ENCODE measurements around the gene PRMT1.

PRMT1 gene

DNA sequence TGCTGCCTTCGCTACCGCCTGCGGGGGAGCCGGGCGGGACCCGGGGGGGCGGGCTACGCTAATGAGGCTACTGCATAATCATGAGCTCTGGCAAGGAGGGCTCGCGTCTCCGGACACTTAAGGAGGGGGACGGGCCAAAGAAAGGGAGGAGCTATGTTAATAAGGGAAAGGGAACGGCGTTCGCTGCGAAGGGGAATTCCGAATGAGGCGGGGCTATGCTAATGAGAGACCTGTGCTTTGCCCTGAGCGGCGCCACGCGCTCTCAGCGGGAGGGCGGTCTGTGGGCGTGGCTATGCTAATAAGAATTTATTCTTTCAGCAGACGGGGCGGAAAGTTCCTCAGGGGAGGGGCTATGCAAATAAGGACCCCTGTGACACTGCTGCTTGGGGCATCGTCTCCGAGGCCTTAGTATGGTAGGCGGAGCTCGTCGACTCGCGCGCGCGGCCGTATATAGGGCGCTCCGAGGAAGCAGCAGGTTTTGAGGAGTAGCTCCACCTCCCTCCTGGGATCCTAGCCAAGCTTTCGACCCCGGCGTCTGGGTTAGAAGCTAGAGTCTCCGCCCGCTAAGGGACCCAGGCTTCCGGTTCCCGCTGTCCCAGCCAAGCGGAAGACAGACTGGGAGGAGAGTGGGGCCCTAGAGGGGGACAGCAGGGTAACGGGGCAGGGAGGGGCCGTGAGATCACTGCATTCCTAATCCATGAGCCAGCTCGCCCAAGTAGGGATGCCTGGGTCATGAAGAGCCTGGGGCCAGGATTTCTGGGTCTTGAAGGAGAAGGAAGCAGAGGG lies 36.8 kb upstream of the PRMT1 start, which contains the start of gene RRAS:
RRAS (minus strand) TSS at position 31 of the 786 bp plus-strand sequence. CDS start 45 bp downstream, outside the sequence.
- Histone ChIP-seq H3K4ac (ENCODE audit: low read depth, low read length) (peak within 1 kb of the TSS; percentile 92), H3K27ac (ENCODE audit: low read depth, low read length) (peak within 1 kb of the TSS; percentile 97), H3K4me1 (ENCODE audit: control insufficient read depth, low read depth, low read length) (peaks cover 2% of the 10 kb centered on the region), H2BK15ac (replicated peaks; ENCODE audit: low read depth) (no peak within 1 kb of the TSS), H2BK5ac (ENCODE audit: low read length) (peak within 1 kb of the TSS; percentile 82), H2BK120ac (ENCODE audit: low read depth, low read length) (peak within 1 kb of the TSS; percentile 62), H3K9ac (ENCODE audit: low read length) (peak within 1 kb of the TSS; percentile 84), H3K4me2 (ENCODE audit: low read length) (peak within 1 kb of the TSS; percentile 80), H4K5ac (ENCODE audit: low read length) (peak within 1 kb of the TSS; percentile 86), H3K18ac (ENCODE audit: low read length) (peak within 1 kb of the TSS; percentile 88), H3K4me3 (ENCODE audit: low read length) (peak within 1 kb of the TSS; percentile 31), H3K27me3 (ENCODE audit: insufficient read depth, low read length, poor library complexity) (no peaks in the 10 kb centered on the region), H3K36me3 (ENCODE audit: control insufficient read depth, insufficient read depth, low read length) (no peaks in the 10 kb centered on the region), H4K8ac (ENCODE audit: low read depth, low read length) (peak within 1 kb of the TSS; percentile 8), H3K56ac (ENCODE audit: low read length) (peak within 1 kb of the TSS; percentile 95), H3K23ac (ENCODE audit: low read length) (no peak within 1 kb of the TSS), H3K79me1 (ENCODE audit: low read length) (peaks cover 19% of the 10 kb centered on the region), H3K79me2 (ENCODE audit: control insufficient read depth, insufficient read depth, low read length) (peaks cover 29% of the 10 kb centered on the region), H2AK5ac (ENCODE audit: low read length) (peak within 1 kb of the TSS; percentile 59)
- DNase-seq = peak; percentile 100
- no CpG with 5 or more reads among the region's 51 CpGs for WGBS (ENCODE audit: extremely low coverage, insufficient coverage, low lambda C conversion rate)

DNA sequence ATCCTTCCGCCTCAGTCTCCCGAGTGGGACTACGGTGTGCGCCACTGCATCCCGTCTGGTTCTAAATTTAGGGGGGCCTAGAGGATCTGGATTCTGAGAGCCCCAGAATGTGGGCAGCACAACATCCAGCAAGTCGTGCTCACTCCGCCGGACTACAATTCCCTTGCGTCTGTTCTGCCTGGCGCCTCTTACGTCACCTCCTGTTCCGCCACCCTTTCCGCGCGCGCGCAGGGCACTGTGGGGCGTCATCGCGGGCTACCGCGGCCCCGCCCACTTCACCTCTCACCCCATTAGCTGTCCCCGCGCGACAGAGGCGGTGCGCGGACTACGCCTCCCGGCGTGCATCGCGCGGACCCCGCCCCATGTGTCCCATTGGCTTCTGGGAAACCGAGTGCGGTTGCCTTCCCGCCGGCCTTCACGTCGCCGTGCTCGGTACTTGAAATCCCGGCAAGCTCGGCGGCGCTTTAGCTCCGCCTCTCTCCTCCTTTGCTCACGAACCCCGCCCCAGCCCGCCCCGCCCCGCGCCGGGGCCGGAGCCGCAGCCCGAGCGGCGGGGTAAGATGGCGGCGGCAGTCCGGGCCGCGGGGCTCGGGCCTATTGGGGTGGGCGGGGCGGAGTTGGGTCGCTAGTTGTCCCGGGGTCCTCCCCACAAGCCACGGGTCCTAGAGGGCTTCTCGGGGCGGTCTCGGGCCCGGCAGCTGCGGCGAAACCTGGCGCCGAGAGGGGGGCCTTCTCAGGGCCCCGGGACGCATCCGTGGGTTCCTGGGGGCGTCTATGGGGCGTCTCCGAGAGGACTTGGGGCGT lies 35.2 kb upstream of the PRMT1 start, which contains the start of gene SCAF1:
SCAF1 (plus strand) TSS at position 522 of the 804 bp plus-strand sequence. CDS start 2,818 bp downstream, outside the sequence.
- Histone ChIP-seq H3K79me2 (ENCODE audit: control insufficient read depth, insufficient read depth, low read length) (peaks cover 31% of the 10 kb centered on the region), H3K23ac (ENCODE audit: low read length) (peak within 1 kb of the TSS; percentile 90), H2BK15ac (replicated peaks; ENCODE audit: low read depth) (no peak within 1 kb of the TSS), H4K5ac (ENCODE audit: low read length) (peak within 1 kb of the TSS; percentile 86), H2BK5ac (ENCODE audit: low read length) (peak within 1 kb of the TSS; percentile 85), H3K27ac (ENCODE audit: low read depth, low read length) (peak within 1 kb of the TSS; percentile 97), H3K4me2 (ENCODE audit: low read length) (peak within 1 kb of the TSS; percentile 80), H3K4me3 (ENCODE audit: low read length) (peak within 1 kb of the TSS; percentile 100), H4K8ac (ENCODE audit: low read depth, low read length) (peak within 1 kb of the TSS; percentile 91), H3K79me1 (ENCODE audit: low read length) (peaks cover 23% of the 10 kb centered on the region), H3K4ac (ENCODE audit: low read depth, low read length) (peak within 1 kb of the TSS; percentile 96), H3K27me3 (ENCODE audit: insufficient read depth, low read length, poor library complexity) (no peaks in the 10 kb centered on the region), H3K4me1 (ENCODE audit: control insufficient read depth, low read depth, low read length) (peaks cover 2% of the 10 kb centered on the region), H2AK5ac (ENCODE audit: low read length) (peak within 1 kb of the TSS; percentile 99), H3K18ac (ENCODE audit: low read length) (peak within 1 kb of the TSS; percentile 98), H2BK120ac (ENCODE audit: low read depth, low read length) (peak within 1 kb of the TSS; percentile 62), H3K56ac (ENCODE audit: low read length) (peak within 1 kb of the TSS; percentile 100), H3K36me3 (ENCODE audit: control insufficient read depth, insufficient read depth, low read length) (peaks cover 6% of the 10 kb centered on the region), H3K9ac (ENCODE audit: low read length) (peak within 1 kb of the TSS; percentile 100)
- peak; percentile 100 for DNase-seq
- WGBS (ENCODE audit: extremely low coverage, insufficient coverage, low lambda C conversion rate) = no CpG with 5 or more reads among the region's 87 CpGs

DNA sequence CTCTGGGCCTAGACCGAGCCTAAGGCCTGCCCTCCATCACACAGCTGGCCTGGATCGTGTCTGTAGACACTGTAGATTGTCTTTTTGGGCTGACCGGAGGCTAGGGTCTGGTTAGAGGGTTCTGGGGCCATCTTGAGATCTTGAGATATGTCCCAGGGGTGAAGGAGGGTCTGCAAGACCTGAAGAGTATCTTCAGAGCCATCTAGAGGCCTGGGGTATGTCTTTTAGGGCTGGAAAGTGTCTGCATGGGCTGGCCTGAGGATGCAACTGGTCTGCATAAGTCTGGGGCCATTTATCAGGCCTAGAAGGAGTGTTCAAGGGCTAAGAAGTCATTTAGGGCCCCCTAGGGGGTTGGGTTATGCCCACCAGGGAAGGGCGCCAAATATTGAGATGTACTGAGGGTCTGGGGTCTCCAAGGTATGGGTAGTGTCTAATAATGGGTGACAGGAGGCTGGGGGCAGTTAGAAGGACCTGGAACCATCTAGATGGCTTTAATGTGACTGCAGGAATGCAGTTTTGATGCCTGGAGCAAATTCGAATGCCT lies 34.5 kb upstream of the PRMT1 start:
- Histone ChIP-seq H3K4me3 (ENCODE audit: low read length) (peak overlapping the region; percentile 100), H3K9ac (ENCODE audit: low read length) (peak overlapping the region; percentile 100), H3K23ac (ENCODE audit: low read length) (peak overlapping the region; percentile 90), H2BK120ac (ENCODE audit: low read depth, low read length) (no peak overlapping the region), H4K5ac (ENCODE audit: low read length) (no peak overlapping the region), H2BK5ac (ENCODE audit: low read length) (peak overlapping the region; percentile 85), H3K4ac (ENCODE audit: low read depth, low read length) (peak overlapping the region; percentile 96), H3K4me2 (ENCODE audit: low read length) (peak overlapping the region; percentile 78), H3K56ac (ENCODE audit: low read length) (peak overlapping the region; percentile 100), H2AK5ac (ENCODE audit: low read length) (peak overlapping the region; percentile 99), H3K27ac (ENCODE audit: low read depth, low read length) (peak overlapping the region; percentile 84), H3K27me3 (ENCODE audit: insufficient read depth, low read length, poor library complexity) (no peaks in the 10 kb centered on the region), H3K4me1 (ENCODE audit: control insufficient read depth, low read depth, low read length) (peaks cover 2% of the 10 kb centered on the region), H2BK15ac (replicated peaks; ENCODE audit: low read depth) (no peak overlapping the region), H3K18ac (ENCODE audit: low read length) (peak overlapping the region; percentile 98), H3K79me1 (ENCODE audit: low read length) (peaks cover 27% of the 10 kb centered on the region), H3K36me3 (ENCODE audit: control insufficient read depth, insufficient read depth, low read length) (peaks cover 9% of the 10 kb centered on the region), H4K8ac (ENCODE audit: low read depth, low read length) (peak overlapping the region; percentile 91), H3K79me2 (ENCODE audit: control insufficient read depth, insufficient read depth, low read length) (peaks cover 31% of the 10 kb centered on the region)
- no CpG with 5 or more reads among the region's 5 CpGs for WGBS (ENCODE audit: extremely low coverage, insufficient coverage, low lambda C conversion rate)
- peak; percentile 55 for DNase-seq

DNA sequence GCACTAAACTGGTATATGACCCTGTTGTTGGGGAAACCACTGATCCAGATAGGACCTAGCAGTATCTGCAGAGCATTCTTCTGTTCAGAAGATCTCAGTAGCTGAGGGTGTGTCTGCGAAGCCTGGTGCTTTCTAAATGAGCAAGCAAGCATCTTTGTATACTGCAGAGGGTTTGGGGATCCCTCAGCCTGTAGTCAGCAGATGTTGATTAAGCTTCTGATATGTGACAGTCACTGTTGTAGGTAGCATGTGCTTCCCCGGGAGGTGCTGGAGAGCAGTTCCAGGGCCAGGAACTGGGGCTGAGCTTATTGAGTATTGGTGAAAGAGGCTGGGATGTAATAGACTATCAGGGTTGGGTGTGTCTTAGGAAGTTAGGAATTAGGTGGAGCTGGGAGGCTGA lies 33.6 kb upstream of the PRMT1 start:
- peak; percentile 48 for DNase-seq
- Histone ChIP-seq H3K36me3 (ENCODE audit: control insufficient read depth, insufficient read depth, low read length) (peaks cover 9% of the 10 kb centered on the region), H3K4ac (ENCODE audit: low read depth, low read length) (no peak overlapping the region), H3K4me2 (ENCODE audit: low read length) (no peak overlapping the region), H4K5ac (ENCODE audit: low read length) (no peak overlapping the region), H4K8ac (ENCODE audit: low read depth, low read length) (no peak overlapping the region), H3K27ac (ENCODE audit: low read depth, low read length) (no peak overlapping the region), H3K4me3 (ENCODE audit: low read length) (no peak overlapping the region), H3K9ac (ENCODE audit: low read length) (peak overlapping the region; percentile 2), H3K79me1 (ENCODE audit: low read length) (peaks cover 27% of the 10 kb centered on the region), H3K23ac (ENCODE audit: low read length) (no peak overlapping the region), H2BK15ac (replicated peaks; ENCODE audit: low read depth) (no peak overlapping the region), H2BK5ac (ENCODE audit: low read length) (no peak overlapping the region), H3K18ac (ENCODE audit: low read length) (no peak overlapping the region), H3K4me1 (ENCODE audit: control insufficient read depth, low read depth, low read length) (peaks cover 2% of the 10 kb centered on the region), H3K27me3 (ENCODE audit: insufficient read depth, low read length, poor library complexity) (no peaks in the 10 kb centered on the region), H3K79me2 (ENCODE audit: control insufficient read depth, insufficient read depth, low read length) (peaks cover 31% of the 10 kb centered on the region), H2AK5ac (ENCODE audit: low read length) (no peak overlapping the region), H2BK120ac (ENCODE audit: low read depth, low read length) (no peak overlapping the region), H3K56ac (ENCODE audit: low read length) (no peak overlapping the region)
- no CpG with 5 or more reads among the region's 2 CpGs for WGBS (ENCODE audit: extremely low coverage, insufficient coverage, low lambda C conversion rate)

DNA sequence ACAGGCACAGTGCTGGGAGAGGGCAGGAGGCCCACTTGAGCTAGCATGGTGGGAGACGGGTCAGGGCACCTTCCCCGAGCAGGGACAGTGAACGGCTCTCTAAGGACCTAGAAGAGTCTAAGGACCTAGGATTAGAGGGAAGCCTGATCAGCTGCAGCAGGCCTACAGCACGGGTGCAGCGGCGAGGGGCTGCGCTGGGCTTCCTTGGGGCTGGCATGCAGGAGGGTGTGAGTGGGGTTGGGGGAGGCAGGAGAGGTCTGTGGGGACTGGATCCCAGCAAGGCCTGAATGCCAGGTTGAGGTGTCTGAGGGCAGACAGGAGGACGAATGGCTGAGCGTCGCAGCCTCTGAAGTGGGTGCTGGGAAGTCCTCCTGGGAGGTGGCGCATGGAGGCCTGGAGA lies 31.5 kb upstream of the PRMT1 start:
- no peak overlapping the region for H2BK120ac ChIP-seq (ENCODE audit: low read depth, low read length)
- no peak overlapping the region for H2AK5ac ChIP-seq (ENCODE audit: low read length)
- peaks cover 31% of the 10 kb centered on the region for H3K79me1 ChIP-seq (ENCODE audit: low read length)
- H3K4me3 ChIP-seq (ENCODE audit: low read length) = no peak overlapping the region
- H3K56ac ChIP-seq (ENCODE audit: low read length) = no peak overlapping the region
- no peak overlapping the region for H3K18ac ChIP-seq (ENCODE audit: low read length)
- no peaks in the 10 kb centered on the region for H3K27me3 ChIP-seq (ENCODE audit: insufficient read depth, low read length, poor library complexity)
- no peak for DNase-seq
- peaks cover 14% of the 10 kb centered on the region for H3K36me3 ChIP-seq (ENCODE audit: control insufficient read depth, insufficient read depth, low read length)
- no CpG with 5 or more reads among the region's 11 CpGs for WGBS (ENCODE audit: extremely low coverage, insufficient coverage, low lambda C conversion rate)
- H3K9ac ChIP-seq (ENCODE audit: low read length) = no peak overlapping the region
- no peak overlapping the region for H3K4me2 ChIP-seq (ENCODE audit: low read length)
- H3K4ac ChIP-seq (ENCODE audit: low read depth, low read length) = no peak overlapping the region
- peaks cover 33% of the 10 kb centered on the region for H3K79me2 ChIP-seq (ENCODE audit: control insufficient read depth, insufficient read depth, low read length)
- H4K5ac ChIP-seq (ENCODE audit: low read length) = no peak overlapping the region
- peaks cover 2% of the 10 kb centered on the region for H3K4me1 ChIP-seq (ENCODE audit: control insufficient read depth, low read depth, low read length)
- no peak overlapping the region for H3K23ac ChIP-seq (ENCODE audit: low read length)
- H2BK5ac ChIP-seq (ENCODE audit: low read length) = no peak overlapping the region
- no peak overlapping the region for H2BK15ac ChIP-seq (replicated peaks; ENCODE audit: low read depth)
- no peak overlapping the region for H3K27ac ChIP-seq (ENCODE audit: low read depth, low read length)
- no peak overlapping the region for H4K8ac ChIP-seq (ENCODE audit: low read depth, low read length)

Data from mesendoderm (in vitro differentiated cells).